ENCODE results near the gene GNAI3. TPM values are rescaled to one million over a fixed set of nuclear protein-coding genes. Genes with fewer than 3 reads are reported as not detected.
"Not testable (repeated sequence)": the region's sequence is repeated elsewhere in the genome, so short reads cannot be mapped to it uniquely, and the experiment has no call there.

The GNAI3 gene
- total RNA-seq, 1 donor from 2014 or later: 6.6 TPM

GRCh38 chr1:109659997-109660690 lies 111.7 kb downstream of the GNAI3 start:
- DNase-seq (ENCODE audit: low spot score): no peak

GRCh38 chr1:109660691-109661026 lies 112.2 kb downstream of the GNAI3 start:
- DNase-seq (ENCODE audit: low spot score): not testable (repeated sequence)

GRCh38 chr1:109661391-109661790 lies 113.0 kb downstream of the GNAI3 start:
- DNase-seq (ENCODE audit: low spot score): no peak

GRCh38 chr1:109664671-109665070 lies 116.3 kb downstream of the GNAI3 start:
- DNase-seq (ENCODE audit: low spot score): no peak

- DNase-seq (ENCODE audit: low spot score): peak; percentile 93
Observed at GRCh38 chr1:109667452-109668122, 119.2 kb downstream of the GNAI3 start, which contains the start of gene GSTM2. TSS of gene GSTM2 (plus strand) at chr1:109668057. CDS start at chr1:109668116, 59 bp downstream.

Other genes with a start within 250 kb of the GNAI3 start
- gene MYBPHL, start 241.6 kb upstream of the GNAI3 start, total RNA-seq: not detected
- 63.8 TPM for gene SORT1, start 150.7 kb upstream of the GNAI3 start, total RNA-seq
- gene PSMA5, start 122.2 kb upstream of the GNAI3 start, total RNA-seq: 78.1 TPM
- 2.0 TPM for gene SYPL2, start 82.1 kb upstream of the GNAI3 start, total RNA-seq
- gene ATXN7L2, start 64.7 kb upstream of the GNAI3 start, total RNA-seq: 6.0 TPM
- 10.5 TPM for gene CYB561D1, start 54.5 kb upstream of the GNAI3 start, total RNA-seq
- 6.0 TPM for gene AMIGO1, start 38.9 kb upstream of the GNAI3 start, total RNA-seq
- not detected for gene GPR61, start 8.7 kb upstream of the GNAI3 start, total RNA-seq
- not detected for gene GNAT2, start 71.0 kb downstream of the GNAI3 start, total RNA-seq
- gene AMPD2, start 71.2 kb downstream of the GNAI3 start, total RNA-seq: 45.8 TPM
- gene GSTM4, start 107.5 kb downstream of the GNAI3 start, total RNA-seq: 38.2 TPM
- 104 TPM for gene GSTM2, start 119.4 kb downstream of the GNAI3 start, total RNA-seq
- gene GSTM1, start 139.2 kb downstream of the GNAI3 start, total RNA-seq: not detected
- gene GSTM5, start 163.6 kb downstream of the GNAI3 start, total RNA-seq: 11.6 TPM
- 55.6 TPM for gene GSTM3, start 192.4 kb downstream of the GNAI3 start, total RNA-seq
- 0.55 TPM for gene EPS8L3, start 215.3 kb downstream of the GNAI3 start, total RNA-seq